Activated naive CD4-positive, alpha-beta T cell (primary cell): ENCODE data around the gene IGSF8.

Experiments
- DNase-seq, 4 experiments: peaks; one replicate each; lab custom pipeline; 2025; lab: John Stamatoyannopoulos, UW

Gene IGSF8

DNA sequence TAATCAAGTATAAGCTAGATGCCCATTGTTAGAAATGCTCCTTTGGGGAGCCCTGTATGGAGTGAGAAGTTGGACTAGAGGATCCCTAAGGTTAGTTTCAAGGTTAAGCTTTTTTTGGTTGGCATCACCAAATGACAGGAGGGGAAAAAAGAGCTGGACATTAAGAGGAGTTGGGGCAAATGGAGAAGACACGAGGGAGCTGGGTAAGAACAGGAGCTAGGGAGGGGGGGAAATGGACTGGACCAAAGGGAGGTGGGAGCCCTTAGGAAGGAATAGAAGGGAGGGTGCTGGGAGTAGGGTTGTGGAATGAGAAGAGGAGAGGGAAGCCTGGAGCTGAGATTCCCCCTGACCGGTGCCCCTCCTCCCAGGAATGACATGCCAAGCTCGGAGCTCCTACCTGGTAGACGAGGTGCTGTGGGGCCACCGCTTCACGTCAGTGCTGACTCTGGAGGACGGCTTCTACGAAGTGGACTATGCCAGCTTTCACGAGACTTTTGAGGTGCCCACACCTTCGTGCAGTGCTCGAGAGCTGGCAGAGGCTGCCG, 11.2 kb downstream of the IGSF8 start:
- DNase-seq = no peak

- DNase-seq = no peak
Observed at GRCh38 chr1:160086456-160086892, 11.9 kb downstream of the IGSF8 start.

- DNase-seq = peak; percentile 56 to 77 (median 70)
Observed at GRCh38 chr1:160085686-160086455, 12.5 kb downstream of the IGSF8 start.

- no peak for DNase-seq
Observed at GRCh38 chr1:160084771-160085321, 13.6 kb downstream of the IGSF8 start.

DNA sequence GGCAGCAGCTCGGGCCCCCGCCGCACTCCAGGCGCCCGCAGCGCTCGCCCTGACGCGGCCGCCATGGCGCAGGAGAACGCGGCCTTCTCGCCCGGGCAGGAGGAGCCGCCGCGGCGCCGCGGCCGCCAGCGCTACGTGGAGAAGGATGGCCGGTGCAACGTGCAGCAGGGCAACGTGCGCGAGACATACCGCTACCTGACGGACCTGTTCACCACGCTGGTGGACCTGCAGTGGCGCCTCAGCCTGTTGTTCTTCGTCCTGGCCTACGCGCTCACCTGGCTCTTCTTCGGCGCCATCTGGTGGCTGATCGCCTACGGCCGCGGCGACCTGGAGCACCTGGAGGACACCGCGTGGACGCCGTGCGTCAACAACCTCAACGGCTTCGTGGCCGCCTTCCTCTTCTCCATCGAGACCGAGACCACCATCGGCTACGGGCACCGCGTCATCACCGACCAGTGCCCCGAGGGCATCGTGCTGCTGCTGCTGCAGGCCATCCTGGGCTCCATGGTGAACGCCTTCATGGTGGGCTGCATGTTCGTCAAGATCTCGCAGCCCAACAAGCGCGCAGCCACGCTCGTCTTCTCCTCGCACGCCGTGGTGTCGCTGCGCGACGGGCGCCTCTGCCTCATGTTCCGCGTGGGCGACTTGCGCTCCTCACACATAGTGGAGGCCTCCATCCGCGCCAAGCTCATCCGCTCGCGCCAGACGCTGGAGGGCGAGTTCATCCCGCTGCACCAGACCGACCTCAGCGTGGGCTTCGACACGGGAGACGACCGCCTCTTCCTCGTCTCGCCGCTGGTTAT, 14.2 kb downstream of the IGSF8 start:
- DNase-seq = peak; percentile 21 to 71 (median 50)

DNA sequence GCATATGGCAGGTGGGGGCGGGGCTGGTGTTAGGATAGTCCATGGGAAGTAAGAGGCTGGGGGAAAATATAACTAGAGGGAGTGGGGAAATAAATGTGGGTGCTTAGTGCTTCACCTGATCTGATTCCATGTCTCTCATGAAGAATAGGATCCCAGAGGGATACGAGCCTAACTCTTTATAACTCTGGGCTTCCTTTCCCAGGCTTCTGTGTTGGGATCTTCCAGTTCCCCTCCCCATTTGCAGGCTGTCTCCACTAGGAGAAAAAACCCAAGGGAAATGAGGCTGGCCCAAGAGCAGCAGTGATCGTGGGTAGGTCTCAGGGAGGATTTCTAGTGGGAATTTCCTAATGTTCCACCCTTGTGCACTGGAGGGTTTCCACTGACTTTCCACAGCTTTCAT, 15.5 kb downstream of the IGSF8 start:
- no peak for DNase-seq

DNA sequence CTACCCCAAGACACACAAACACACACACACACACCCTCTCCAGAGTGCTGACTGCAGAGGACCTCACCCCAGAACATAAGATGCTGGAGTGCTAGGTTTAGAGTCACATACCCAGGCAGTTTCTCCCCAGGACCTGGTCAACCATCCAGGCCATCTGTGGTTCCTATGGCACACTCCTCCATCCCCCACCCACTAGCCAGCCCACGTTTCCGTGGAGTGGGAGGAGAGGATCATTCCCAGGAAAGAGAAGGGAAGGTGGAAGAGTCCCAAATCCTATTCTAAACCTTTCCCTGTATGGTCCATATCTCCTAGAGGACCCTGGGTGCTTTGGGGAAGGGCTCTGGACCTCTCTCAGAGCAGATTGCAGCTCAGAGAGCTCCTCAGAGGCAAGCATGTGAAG, 15.9 kb downstream of the IGSF8 start:
- DNase-seq = no peak

- no peak for DNase-seq
Observed at GRCh38 chr1:160081261-160081936, 17.0 kb downstream of the IGSF8 start, which contains the start of gene KCNJ9. Gene KCNJ9, plus strand, starts transcription at chr1:160081538. Its CDS starts 2,493 bp downstream, at chr1:160084031.

DNA sequence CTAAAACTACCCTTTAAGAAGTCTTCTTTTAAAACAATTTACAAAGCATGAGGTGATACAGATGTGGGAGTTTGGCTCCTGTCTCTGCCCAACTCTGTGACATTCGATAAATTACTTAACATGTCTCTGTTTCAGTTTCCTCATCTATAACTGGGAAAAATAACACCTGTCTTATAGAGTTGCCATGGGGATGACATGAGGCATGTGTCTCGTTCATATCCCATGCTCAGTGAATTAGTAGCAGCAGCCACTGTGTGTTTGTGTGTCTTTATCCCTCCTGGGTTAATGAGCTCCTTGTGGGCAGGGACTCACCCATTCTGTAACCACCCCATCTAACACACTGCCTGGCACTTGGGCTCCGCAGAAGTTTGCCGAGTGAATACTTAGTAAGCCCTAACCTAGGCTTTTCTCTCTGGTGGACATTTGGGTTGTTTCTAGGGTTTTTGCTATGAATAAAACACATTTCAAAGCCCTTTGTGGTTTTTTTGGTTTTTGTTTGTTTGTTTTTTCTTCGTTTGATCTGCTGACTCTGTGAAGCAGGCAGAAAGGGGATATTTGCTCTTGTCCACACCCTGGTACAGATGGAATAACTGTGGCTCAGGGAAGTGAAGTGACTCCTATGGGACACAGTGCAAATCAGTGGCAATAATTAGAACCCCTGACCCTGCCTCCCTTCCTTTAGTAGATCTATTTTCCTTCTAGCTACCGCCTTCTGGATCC, 17.9 kb downstream of the IGSF8 start:
- DNase-seq = no peak

GRCh38 chr1:160079448-160079847, 19.0 kb downstream of the IGSF8 start:
- DNase-seq = no peak

DNA sequence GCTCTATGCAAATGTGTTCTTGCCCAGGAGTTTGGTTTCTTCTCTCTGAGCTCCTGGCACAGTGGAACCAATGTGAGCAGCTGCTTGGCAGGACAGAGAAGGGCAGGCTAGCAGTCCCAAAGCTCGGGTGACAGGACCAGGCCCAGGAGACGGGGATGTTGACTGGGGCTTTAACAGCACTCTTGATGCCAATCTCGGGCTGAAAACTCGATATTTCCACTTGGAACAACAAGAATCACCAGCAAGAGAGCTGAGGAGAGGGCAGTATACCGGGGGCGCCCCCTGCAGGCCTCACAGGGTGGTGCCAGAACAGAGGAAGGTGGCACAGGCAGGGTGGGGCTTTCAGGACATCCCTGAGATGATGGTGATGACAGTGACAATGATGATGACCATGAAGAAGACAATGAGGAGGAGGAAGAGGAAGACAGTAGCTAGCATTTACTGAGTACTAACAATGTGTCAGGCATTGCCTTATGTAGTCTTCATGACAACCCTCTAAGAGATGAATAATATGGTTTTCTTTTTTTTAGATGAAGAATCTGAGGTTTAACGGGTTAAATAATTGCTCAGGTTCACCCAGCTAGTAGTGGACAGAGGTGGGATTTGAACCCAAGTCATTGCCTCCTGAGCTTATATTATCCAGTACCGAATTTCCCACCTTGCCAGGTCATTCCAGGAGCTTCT, 19.8 kb downstream of the IGSF8 start:
- DNase-seq = peak in 2 of 4 experiments; percentile 15 to 45

DNA sequence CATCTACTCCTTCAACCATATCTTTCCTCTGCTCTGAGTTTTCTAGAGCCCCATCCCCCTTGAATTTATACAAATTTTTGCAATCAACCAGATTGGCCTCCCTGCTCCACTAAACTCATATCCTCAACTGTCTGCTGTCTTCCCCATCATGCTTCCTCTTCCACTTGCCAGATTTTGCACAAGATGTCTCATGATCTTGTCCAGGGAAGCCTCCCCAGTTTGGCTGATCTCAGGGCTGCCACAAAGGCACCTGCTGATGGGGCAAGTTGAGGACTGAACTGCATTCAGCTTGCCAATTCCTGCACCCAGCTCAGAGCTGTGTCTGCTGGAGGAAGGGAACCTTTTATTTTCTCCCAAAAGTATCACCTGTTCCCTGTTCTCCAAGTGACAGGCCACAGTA, 20.9 kb downstream of the IGSF8 start:
- no peak for DNase-seq

- DNase-seq = no peak
Observed at GRCh38 chr1:160076295-160076694, 22.1 kb downstream of the IGSF8 start.

DNA sequence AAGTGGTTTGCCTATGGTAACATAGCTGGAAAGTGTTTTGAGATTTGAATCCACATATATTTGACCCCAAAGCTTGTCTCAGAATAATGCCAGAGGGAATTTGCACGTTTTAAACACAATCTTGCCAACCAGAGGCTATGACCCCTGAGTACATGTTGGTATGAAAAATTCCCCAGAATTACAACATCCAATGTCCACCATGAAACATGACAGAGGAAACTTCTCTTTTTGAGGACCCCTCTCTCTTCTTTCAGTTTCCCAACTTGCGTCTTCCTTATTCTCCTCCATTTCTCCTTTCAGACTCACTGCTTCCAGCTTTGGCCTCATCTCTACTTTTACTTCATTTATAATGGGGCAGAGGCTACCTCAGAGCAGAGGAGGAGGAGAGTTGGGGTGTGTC, 22.6 kb downstream of the IGSF8 start:
- DNase-seq = no peak

GRCh38 chr1:160074865-160075264, 23.6 kb downstream of the IGSF8 start:
- DNase-seq = no peak

DNA sequence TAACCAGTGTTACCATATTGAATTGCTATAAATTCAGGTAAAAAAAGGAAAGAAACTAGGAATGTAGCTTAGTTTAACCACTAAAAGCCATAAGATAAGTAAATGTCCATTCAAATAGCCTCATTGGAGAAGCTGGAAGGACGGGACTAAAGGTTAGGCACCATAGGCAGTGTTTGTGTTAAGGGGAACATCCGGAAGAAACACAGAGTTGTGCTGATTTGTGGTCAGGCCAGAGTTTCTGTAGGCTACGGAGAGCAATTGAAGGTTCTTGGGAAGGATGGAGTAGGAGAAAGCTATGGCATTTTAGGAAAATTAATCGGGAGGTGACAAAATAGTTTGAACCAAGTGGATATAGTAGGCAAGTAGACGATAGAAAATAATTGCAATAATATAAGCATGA, 27.1 kb downstream of the IGSF8 start:
- no peak for DNase-seq

GRCh38 chr1:160070243-160071163, 27.9 kb downstream of the IGSF8 start:
- DNase-seq = peak; percentile 20 to 78 (median 45)

- DNase-seq = no peak
Observed at GRCh38 chr1:160069460-160070231, 28.8 kb downstream of the IGSF8 start, which contains the start of gene KCNJ10. Gene KCNJ10, minus strand, starts transcription at chr1:160070160. Its CDS starts 27,628 bp downstream, at chr1:160042532.

GRCh38 chr1:160068225-160068624, 30.2 kb downstream of the IGSF8 start:
- DNase-seq = no peak
